BE2C (cell line): ENCODE data around the gene ADGRV1.

Experiments
- DNase-seq: peaks from one replicate; pipeline ENCODE4 v3.0.0-alpha.2; 2020
- H3K27me3 ChIP-seq: fragments of 250-450 bp; sonication (Bioruptor Pico); 2 replicates; pipeline ENCODE4 v1.5.1; 2020; ENCODE audit warnings: mild to moderate bottlenecking
- H3K36me3 ChIP-seq: fragments of 250-450 bp; sonication (Bioruptor Pico); 2 replicates; pipeline ENCODE4 v1.5.1; 2020; ENCODE audit warnings: mild to moderate bottlenecking
- H3K4me1 ChIP-seq: fragments of 250-450 bp; sonication (Bioruptor Pico); 2 replicates; pipeline ENCODE4 v1.5.1; 2020
- H3K4me3 ChIP-seq: 2 replicates; pipeline ENCODE4 v1.5.1; 2011; ENCODE audit warnings: low read depth, low read length
- H3K9me3 ChIP-seq: fragments of 250-450 bp; sonication (Bioruptor Pico); 2 replicates; pipeline ENCODE4 v1.5.1; 2020
- TF ChIP-seq, protein P1 (sequence below): IDR thresholded peaks from 2 replicates; pipeline ENCODE4 v1.5.1; 2012; ENCODE audit warnings: mild to moderate bottlenecking, low read depth, low read length

ADGRV1 gene

DNA sequence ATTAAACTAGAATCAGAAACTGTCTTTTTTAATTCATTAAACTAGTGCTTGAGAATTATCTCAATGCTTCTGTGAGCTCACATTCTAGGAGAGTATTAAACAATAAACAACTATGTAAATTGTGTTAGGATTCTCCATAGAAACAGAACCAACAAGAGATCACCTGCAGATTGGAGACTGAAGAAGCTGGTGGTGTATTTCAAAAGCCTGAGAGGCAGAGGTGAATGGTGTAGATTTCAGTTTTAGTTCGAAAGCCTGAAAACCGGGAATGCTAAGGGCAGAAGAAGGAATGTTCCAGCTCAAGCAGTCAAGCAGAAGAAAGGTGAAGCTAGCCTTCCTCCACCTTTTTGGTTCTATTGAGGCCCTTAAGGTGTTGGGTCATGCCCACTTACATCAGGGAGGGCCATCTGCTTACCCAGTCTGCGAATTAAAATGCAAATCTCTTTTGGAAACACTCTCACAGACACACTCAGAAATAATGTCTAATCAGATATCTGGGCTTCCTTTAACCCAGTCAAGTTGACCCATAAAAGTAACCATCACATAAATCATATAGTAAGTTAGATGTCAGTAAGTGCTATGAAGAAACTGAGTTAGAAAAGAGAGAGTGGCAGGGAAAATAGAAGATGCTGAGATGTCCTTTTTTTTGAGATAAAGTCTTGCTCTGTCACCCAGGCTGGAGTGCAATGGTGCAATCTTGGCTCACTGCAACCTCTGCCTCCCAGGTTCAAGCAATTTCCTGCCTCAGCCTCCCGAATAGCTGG, 533.1 kb downstream of the ADGRV1 start:
- no peak overlapping the region for H3K4me3 ChIP-seq
- no peaks in the 10 kb centered on the region for H3K36me3 ChIP-seq
- TF ChIP-seq, protein P1, sequence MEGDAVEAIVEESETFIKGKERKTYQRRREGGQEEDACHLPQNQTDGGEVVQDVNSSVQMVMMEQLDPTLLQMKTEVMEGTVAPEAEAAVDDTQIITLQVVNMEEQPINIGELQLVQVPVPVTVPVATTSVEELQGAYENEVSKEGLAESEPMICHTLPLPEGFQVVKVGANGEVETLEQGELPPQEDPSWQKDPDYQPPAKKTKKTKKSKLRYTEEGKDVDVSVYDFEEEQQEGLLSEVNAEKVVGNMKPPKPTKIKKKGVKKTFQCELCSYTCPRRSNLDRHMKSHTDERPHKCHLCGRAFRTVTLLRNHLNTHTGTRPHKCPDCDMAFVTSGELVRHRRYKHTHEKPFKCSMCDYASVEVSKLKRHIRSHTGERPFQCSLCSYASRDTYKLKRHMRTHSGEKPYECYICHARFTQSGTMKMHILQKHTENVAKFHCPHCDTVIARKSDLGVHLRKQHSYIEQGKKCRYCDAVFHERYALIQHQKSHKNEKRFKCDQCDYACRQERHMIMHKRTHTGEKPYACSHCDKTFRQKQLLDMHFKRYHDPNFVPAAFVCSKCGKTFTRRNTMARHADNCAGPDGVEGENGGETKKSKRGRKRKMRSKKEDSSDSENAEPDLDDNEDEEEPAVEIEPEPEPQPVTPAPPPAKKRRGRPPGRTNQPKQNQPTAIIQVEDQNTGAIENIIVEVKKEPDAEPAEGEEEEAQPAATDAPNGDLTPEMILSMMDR: no peak
- peaks cover 11% of the 10 kb centered on the region; the same call in 1 of the 2 replicates for H3K4me1 ChIP-seq
- no peaks in the 10 kb centered on the region for H3K9me3 ChIP-seq
- no peaks in the 10 kb centered on the region for H3K27me3 ChIP-seq
- no peak for DNase-seq

GRCh38 chr5:91092859-91093783, 534.5 kb downstream of the ADGRV1 start:
- Histone ChIP-seq H3K4me1 (peaks cover 11% of the 10 kb centered on the region; the same call in 1 of the 2 replicates), H3K4me3 (no peak overlapping the region), H3K27me3 (no peaks in the 10 kb centered on the region), H3K9me3 (no peaks in the 10 kb centered on the region), H3K36me3 (no peaks in the 10 kb centered on the region)
- no peak for DNase-seq
- TF ChIP-seq, protein P1: no peak

DNA sequence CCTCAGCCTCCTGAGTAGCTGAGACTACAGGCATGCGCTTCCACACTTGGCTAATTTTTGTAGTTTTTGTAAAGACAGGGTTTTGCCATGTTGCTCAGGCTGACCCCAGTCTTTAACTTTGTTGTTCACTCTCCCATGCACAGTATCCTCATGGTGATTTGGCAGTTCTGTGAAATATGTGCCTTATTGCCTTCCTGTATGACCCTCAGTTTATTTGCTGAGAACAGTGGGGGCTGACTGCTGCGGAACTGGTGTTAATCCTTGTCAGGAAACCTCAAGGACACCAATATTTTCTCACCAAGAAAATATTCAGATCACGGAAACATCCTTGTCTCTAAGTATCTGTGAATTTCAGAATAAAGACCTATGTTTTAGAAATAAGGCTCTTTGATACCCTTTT, 536.7 kb downstream of the ADGRV1 start:
- TF ChIP-seq, protein P1: no peak
- H3K9me3 ChIP-seq: no peaks in the 10 kb centered on the region
- H3K4me1 ChIP-seq: no peaks in the 10 kb centered on the region; the same call in 1 of the 2 replicates
- no peaks in the 10 kb centered on the region for H3K36me3 ChIP-seq
- no peak overlapping the region for H3K4me3 ChIP-seq
- no peak for DNase-seq
- H3K27me3 ChIP-seq: no peaks in the 10 kb centered on the region

- no peaks in the 10 kb centered on the region for H3K9me3 ChIP-seq
- no peak for DNase-seq
- TF ChIP-seq, protein P1: no peak
- no peaks in the 10 kb centered on the region for H3K4me1 ChIP-seq
- H3K27me3 ChIP-seq: no peaks in the 10 kb centered on the region
- no peak overlapping the region for H3K4me3 ChIP-seq
- H3K36me3 ChIP-seq: no peaks in the 10 kb centered on the region
Measured at GRCh38 chr5:91095786-91096385, 537.3 kb downstream of the ADGRV1 start.

DNA sequence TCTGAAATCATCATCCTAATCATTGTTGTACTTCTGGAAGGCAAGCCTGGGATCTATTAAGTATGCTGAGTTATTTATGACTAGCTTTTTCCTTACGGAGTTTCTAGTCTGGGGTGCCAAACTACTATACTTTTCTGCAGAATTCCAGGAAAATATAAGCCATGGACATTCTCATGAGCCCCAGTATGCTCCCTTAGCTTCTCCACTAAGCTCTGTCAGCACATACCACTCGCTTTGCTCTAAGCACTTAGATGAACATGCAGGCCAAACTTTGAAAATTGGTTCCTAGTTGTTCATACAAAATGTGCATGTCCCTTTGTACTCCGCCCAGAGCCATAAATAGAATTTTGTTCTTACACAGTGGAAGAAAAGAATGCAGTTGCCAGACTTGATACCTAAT, 539.9 kb downstream of the ADGRV1 start:
- no peak for DNase-seq
- H3K36me3 ChIP-seq: no peaks in the 10 kb centered on the region
- TF ChIP-seq, protein P1: no peak

More for the DNA sequence above, 539.9 kb downstream of the ADGRV1 start:
- Histone ChIP-seq H3K9me3 (no peaks in the 10 kb centered on the region), H3K4me1 (no peaks in the 10 kb centered on the region), H3K27me3 (no peaks in the 10 kb centered on the region), H3K4me3 (no peak overlapping the region)
